HG03159 (cell line): Measurements from ENCODE around the gene FAM118B.
"Not testable (repeated sequence)": the region's sequence is repeated elsewhere in the genome, so short reads cannot be mapped to it uniquely, and the experiment has no call there.

Experiments used
- ATAC-seq: cut with Tn5 transposase; IDR thresholded peaks from one replicate; pipeline ENCODE4 v1.9.1; 2021; ENCODE audit warnings: mild to moderate bottlenecking, moderate library complexity; ENCODE audit not compliant: unreplicated experiment

FAM118B gene

DNA sequence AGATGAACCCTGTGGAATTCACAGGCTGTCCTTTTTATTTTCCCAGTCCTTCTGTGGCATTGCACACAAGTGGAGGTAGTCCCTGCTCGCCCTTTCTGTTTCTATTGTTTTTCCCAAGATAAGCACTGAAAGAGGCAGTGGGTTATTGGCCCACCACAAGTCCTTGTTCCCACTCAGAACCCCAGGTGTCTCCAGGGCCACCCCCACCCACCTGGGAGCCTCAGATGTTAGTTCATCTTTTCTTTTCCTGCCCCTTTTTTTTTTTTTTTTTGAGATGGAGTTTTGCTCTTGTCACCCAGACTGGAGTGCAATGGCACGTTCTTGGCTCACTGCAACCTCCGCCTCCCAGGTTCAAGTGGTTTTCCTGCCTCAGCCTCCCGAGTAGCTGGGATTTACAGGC is 97.2 kb downstream of the FAM118B start:
- not testable (repeated sequence) for ATAC-seq

GRCh38 chr11:126310200-126310991 is 98.8 kb downstream of the FAM118B start:
- ATAC-seq = peak; percentile 40

DNA sequence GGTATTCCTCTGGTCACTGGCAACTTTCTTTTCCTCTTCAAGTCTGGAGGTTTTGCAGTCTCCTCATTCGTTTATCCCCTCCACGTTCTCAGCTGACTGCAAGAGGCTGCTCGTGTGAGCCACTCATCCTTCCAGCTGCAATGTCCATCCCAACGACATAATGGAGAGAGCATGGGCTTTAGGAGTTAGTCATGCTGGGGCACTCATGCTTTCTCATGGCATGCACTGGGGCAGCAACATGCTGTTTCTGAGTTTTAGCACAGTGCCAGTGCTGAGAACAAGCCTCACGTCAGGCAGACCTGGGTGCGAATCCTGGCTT is 99.4 kb downstream of the FAM118B start:
- no peak for ATAC-seq

DNA sequence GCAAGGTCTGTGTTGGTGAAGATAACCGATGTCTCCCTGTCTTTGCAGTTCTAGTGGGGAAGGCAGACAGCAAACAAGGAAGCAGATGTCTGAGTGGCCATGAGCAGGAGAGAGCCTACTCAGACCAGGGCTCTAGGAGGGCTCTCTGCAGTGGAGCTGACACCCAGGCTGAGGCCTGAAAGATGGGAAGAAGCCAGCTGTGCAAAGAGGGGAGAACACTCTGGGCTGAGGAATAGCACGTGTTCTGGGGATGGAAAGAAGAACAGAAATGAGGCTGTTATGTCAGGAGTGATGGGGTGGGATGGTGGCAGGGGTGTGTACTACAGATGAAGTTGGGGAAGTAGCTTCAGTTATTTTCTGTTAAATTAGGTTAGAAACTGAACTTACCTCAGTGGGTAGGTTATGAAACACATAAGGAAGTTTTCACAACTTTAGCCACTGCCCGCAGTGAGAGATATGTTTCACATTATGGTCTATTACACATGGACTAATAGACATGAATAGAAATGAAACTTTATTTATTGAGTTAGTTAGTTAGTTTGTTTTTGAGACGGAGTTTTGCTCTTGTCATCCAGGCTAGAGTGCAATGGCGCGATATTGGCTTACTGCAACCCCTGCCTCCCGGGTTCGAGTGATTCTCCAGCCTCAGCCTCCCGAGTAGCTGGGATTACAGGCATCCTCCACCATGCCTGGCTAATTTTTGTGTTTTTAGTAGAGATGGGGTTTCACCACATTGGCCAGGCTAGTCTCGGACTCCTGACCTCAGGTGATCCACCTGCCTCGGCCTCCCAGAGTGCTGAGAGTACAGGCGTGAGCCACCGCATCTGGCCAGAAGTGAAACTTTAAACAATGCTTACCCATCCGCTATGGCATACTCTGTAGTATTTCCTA is 100.1 kb downstream of the FAM118B start:
- peak; percentile 67 for ATAC-seq
